ENCODE data around the gene SNAPIN. TPM values are rescaled to one million over a fixed set of nuclear protein-coding genes. Genes with fewer than 3 reads are reported as not detected.

Gene SNAPIN
- total RNA-seq, 2 donors from 2014 or later = 64.9 to 73.0 TPM

DNA sequence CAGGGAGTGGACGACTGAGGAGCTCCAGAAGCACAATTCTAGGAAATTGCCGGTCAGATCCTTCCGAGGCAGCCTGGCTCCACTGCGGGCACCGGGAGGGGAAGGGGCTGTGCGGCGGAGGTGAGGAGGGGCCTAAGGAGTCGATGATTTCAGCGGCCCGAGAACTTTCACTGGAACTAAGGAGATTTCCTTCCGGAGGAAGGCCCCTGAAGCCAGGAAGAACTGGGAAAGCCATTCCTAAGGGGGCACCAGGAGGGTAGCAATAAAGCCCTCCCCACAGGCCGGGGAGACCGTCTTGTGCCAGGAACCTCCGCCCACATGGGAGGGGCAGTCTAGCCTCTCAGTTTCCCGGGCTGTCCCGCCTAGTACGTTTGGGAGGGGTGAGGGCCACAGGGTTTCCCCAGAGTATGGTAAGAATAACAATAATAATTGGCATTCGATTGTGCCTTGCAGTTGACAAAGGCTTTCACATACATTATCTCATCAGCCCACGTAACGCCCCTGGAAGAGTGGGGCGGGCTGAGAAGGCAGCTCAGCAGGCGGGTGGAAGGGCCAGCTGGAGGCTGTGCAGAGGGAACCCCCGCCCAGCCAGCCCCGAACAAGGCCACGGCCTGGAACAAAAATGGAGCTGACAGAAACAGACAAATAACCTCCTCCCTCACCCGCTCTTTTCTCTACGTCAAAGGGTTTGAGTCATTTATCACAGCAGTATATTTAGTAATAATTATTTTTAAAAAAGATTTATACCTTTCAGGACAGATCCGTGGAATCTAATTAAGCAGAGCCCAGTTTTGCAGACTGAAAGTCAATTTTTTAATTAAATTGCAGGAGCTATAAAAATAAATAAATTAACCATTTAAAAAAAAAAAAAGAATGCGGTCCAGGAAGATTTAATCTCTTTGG, 39.8 kb downstream of the SNAPIN start:
- TF ChIP-seq POLR2AphosphoS5 (IDR thresholded peaks at IDR 0.05) (no peak), POLR2A (IDR thresholded peaks at IDR 0.05) (no peak)
- TF ChIP-seq, protein P1, sequence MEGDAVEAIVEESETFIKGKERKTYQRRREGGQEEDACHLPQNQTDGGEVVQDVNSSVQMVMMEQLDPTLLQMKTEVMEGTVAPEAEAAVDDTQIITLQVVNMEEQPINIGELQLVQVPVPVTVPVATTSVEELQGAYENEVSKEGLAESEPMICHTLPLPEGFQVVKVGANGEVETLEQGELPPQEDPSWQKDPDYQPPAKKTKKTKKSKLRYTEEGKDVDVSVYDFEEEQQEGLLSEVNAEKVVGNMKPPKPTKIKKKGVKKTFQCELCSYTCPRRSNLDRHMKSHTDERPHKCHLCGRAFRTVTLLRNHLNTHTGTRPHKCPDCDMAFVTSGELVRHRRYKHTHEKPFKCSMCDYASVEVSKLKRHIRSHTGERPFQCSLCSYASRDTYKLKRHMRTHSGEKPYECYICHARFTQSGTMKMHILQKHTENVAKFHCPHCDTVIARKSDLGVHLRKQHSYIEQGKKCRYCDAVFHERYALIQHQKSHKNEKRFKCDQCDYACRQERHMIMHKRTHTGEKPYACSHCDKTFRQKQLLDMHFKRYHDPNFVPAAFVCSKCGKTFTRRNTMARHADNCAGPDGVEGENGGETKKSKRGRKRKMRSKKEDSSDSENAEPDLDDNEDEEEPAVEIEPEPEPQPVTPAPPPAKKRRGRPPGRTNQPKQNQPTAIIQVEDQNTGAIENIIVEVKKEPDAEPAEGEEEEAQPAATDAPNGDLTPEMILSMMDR (IDR thresholded peaks at IDR 0.05) = no peak
- H3K9me3 ChIP-seq = no peaks in the 10 kb centered on the region
- no peak overlapping the region for H3K27ac ChIP-seq
- H3K4me3 ChIP-seq = no peak overlapping the region
- WGBS = 40% methylated on average over 28 of the region's 29 CpGs
- H3K27me3 ChIP-seq (replicated peaks; ENCODE audit: insufficient read depth) = no peaks in the 10 kb centered on the region
- no peak for DNase-seq (ENCODE audit: low spot score)
- no peaks in the 10 kb centered on the region for H3K36me3 ChIP-seq
- no peaks in the 10 kb centered on the region for H3K4me1 ChIP-seq (replicated peaks)
- intact Hi-C loops (cut with DNase I) = no loop called here

DNA sequence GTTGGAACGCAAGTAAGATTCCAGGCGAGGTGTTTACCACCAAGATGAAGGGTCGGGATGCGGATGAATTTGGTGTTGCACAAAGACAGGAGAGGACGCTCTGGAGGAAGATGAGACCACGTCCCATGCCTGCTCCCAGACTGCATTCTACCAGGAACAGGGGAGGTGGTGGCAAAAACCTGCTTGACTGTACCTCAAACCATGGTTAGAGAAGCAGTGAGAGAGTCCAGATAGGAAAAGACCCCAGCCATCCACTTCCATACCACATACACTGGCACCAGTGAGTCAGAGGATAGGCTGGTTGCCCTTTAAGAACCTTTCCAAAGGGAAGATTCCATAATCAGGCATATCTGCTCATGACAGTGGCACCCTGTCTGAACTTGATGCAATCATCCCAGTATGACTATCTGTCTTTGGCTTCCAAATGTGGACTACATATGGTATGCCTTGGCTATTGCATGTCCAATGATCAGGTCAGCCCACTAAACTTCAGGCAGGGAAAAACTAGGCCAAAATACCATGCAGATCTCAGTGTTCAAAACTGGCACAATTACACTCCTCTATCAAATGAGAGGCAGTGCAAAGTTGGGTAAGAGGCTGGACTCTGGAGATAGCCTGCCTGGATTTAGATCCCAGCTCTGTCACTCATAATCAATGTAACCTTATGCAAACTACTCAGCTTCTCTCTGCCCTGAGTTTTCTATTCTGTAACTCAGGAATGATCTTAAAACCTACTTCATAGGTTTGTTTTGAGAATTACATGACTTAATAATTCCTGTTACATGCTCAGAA, 40.6 kb downstream of the SNAPIN start:
- H3K4me3 ChIP-seq = no peak overlapping the region
- H3K36me3 ChIP-seq = no peaks in the 10 kb centered on the region
- H3K9me3 ChIP-seq = no peaks in the 10 kb centered on the region
- no peak for DNase-seq (ENCODE audit: low spot score)
- no peaks in the 10 kb centered on the region for H3K4me1 ChIP-seq (replicated peaks)
- intact Hi-C loops (cut with DNase I) = no loop called here
- TF ChIP-seq POLR2AphosphoS5 (IDR thresholded peaks at IDR 0.05) (no peak), POLR2A (IDR thresholded peaks at IDR 0.05) (no peak)
- TF ChIP-seq, protein P1 (IDR thresholded peaks at IDR 0.05) = no peak
- no peak overlapping the region for H3K27ac ChIP-seq
- H3K27me3 ChIP-seq (replicated peaks; ENCODE audit: insufficient read depth) = no peaks in the 10 kb centered on the region
- WGBS = 93% methylated on average over 6 of the region's 6 CpGs

DNA sequence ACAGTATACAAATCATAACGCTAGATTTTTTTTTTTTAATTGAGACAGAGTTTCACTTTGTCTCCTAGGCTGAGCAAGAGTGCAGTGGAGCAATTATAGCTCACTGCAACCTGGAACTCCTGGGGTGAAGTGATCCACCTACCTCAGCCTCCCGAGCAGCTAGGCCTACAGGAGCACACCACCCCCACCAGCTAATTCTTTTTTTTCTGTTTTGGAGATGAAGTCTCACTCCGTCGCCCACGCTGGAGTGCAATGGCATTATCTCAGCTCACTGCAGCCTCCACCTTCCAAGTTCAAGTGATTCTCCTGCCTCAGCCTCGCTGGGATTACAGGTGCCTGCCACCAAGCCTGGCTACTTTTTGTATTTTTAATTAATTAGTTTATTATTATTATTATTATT, 41.3 kb downstream of the SNAPIN start:
- Histone ChIP-seq H3K4me3 (no peak overlapping the region), H3K27me3 (replicated peaks; ENCODE audit: insufficient read depth) (no peaks in the 10 kb centered on the region), H3K27ac (no peak overlapping the region), H3K4me1 (replicated peaks) (no peaks in the 10 kb centered on the region), H3K9me3 (no peaks in the 10 kb centered on the region), H3K36me3 (no peaks in the 10 kb centered on the region)
- WGBS = 93% methylated on average over 6 of the region's 6 CpGs
- TF ChIP-seq, protein P1 (IDR thresholded peaks at IDR 0.05) = no peak
- TF ChIP-seq POLR2A (IDR thresholded peaks at IDR 0.05) = no peak
- no peak for TF ChIP-seq POLR2AphosphoS5 (IDR thresholded peaks at IDR 0.05)
- intact Hi-C loops (cut with DNase I) = no loop called here
- DNase-seq (ENCODE audit: low spot score) = no peak

DNA sequence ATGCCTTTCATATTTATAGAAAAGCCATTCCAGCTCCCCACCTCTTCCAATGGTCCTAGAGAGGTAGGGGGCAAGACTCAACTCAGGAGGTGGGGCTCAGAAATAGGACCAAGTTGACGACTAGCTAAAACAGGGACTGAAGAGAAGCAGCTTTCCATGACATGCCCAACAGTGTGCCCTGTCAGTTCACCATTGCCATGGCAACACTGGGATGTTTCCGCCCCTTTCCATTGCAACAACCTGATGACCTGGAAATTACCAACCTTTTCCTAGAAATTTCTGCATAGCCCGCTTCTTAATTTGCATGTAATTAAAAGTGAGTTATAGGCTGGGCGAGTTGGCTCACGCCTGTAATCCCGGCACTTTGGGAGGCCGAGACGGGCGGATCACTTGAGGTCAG, 47.0 kb downstream of the SNAPIN start:
- TF ChIP-seq POLR2A (IDR thresholded peaks at IDR 0.05) (no peak), POLR2AphosphoS5 (IDR thresholded peaks at IDR 0.05) (no peak)
- TF ChIP-seq, protein P1 (IDR thresholded peaks at IDR 0.05) = no peak
- no peaks in the 10 kb centered on the region for H3K36me3 ChIP-seq
- H3K27ac ChIP-seq = no peak overlapping the region
- intact Hi-C loops (cut with DNase I) = no loop called here
- H3K4me3 ChIP-seq = no peak overlapping the region
- no peaks in the 10 kb centered on the region for H3K4me1 ChIP-seq (replicated peaks)
- WGBS = 89% methylated on average over 9 of the region's 9 CpGs
- no peaks in the 10 kb centered on the region for H3K9me3 ChIP-seq
- DNase-seq (ENCODE audit: low spot score) = no peak
- no peaks in the 10 kb centered on the region for H3K27me3 ChIP-seq (replicated peaks; ENCODE audit: insufficient read depth)
